ENCODE measurements around the gene FCHO1. TPM values are rescaled to one million over a fixed set of nuclear protein-coding genes. Genes with fewer than 3 reads are reported as not detected.

FCHO1 gene
- total RNA-seq, 1 experiment from 2014 or later = 1.1 TPM

DNA sequence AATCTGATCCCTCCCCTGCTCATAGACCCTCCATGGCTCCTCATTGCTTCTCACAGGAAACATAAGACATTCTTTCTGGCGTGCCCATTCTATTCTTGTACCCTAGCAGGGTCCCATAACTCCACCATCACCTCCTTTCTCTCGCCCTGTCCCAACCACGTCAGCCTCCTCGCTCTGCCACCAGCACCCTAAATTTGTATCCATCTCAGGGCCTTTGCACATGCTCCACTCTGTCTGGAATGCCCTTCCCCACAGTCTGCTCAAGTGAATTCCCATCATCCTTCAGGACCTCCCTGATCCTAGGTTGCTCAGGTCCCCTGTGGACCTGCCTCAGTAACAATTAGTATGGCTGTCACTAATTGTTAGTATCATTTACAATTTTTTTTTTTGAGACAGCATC lies 54.1 kb downstream of the FCHO1 start:
- Histone ChIP-seq H3K27ac (ENCODE audit: low read length) (no peak overlapping the region), H3K27me3 (ENCODE audit: control insufficient read depth, insufficient read depth, low read length) (no peaks in the 10 kb centered on the region), H3K4me3 (ENCODE audit: low read depth in 2 of 2, low read length in 2 of 2) (no peak overlapping the region), H3K36me3 (ENCODE audit: control insufficient read depth, insufficient read depth, low read length) (no peaks in the 10 kb centered on the region), H3K4me1 (ENCODE audit: control insufficient read depth, insufficient read depth, low read length) (no peaks in the 10 kb centered on the region), H3K9me3 (ENCODE audit: control insufficient read depth, insufficient read depth, low read depth, low read length) (no peaks in the 10 kb centered on the region)
- intact Hi-C loops (cut with micrococcal nuclease; ENCODE audit: unreplicated experiment) (no loop called here), in situ Hi-C loops (cut with HindIII; ENCODE audit: low pct_unique_long_range_greater_than_20kb, low sequenced_read_pairs) (no loop called here)
- BruUV-seq (replicated peaks) = no TSS peak
- ATAC-seq (no peak), DNase-seq (ENCODE audit: low read depth, low spot score) (no peak)
- no peak for TF ChIP-seq POLR2AphosphoS5 (IDR thresholded peaks at IDR 0.05; ENCODE audit: low read depth, low read length)
- ChIA-PET POLR2A (interaction anchor here (0.7 kb wide), 1 partner anchor 128 kb away, joined by 4 read pairs; no protein-coding TSS in a partner anchor), CTCF (no interaction called here)

DNA sequence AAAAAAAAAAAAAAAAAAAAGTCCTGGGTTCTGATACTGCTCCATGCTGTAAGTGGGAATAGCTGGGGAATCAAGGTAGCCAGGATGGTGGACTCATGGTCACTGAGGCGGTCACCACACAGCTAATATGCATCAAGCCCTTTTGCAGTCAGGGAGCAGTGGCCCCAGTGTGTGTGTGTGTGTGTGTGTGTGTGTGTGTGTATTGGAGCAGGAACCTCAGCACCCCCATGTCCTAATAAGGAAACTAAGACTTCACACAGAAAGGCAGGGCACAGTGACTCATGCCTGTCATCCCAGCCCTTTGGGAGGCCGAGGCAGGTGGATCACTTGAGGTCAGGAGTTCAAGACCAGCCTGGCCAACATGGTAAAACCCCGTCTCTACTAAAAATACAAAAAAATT lies 55.7 kb downstream of the FCHO1 start:
- in situ Hi-C loops (cut with HindIII; ENCODE audit: low pct_unique_long_range_greater_than_20kb, low sequenced_read_pairs) (no loop called here), intact Hi-C loops (cut with micrococcal nuclease; ENCODE audit: unreplicated experiment) (no loop called here)
- ATAC-seq (no peak), DNase-seq (ENCODE audit: low read depth, low spot score) (no peak)
- Histone ChIP-seq H3K9me3 (ENCODE audit: control insufficient read depth, insufficient read depth, low read depth, low read length) (no peaks in the 10 kb centered on the region), H3K27ac (ENCODE audit: low read length) (no peak overlapping the region), H3K36me3 (ENCODE audit: control insufficient read depth, insufficient read depth, low read length) (no peaks in the 10 kb centered on the region), H3K4me3 (ENCODE audit: low read depth in 2 of 2, low read length in 2 of 2) (no peak overlapping the region), H3K27me3 (ENCODE audit: control insufficient read depth, insufficient read depth, low read length) (no peaks in the 10 kb centered on the region), H3K4me1 (ENCODE audit: control insufficient read depth, insufficient read depth, low read length) (no peaks in the 10 kb centered on the region)
- no TSS peak for BruUV-seq (replicated peaks)
- TF ChIP-seq TCF7L2 (IDR thresholded peaks at IDR 0.05; ENCODE audit: low read depth, low read length) (no peak), SIN3A (IDR thresholded peaks at IDR 0.05; ENCODE audit: borderline replicate concordance, insufficient read depth, low read depth, low read length) (no peak), REST (IDR thresholded peaks at IDR 0.05; ENCODE audit: insufficient read depth in 1 of 2, low read depth in 2 of 2, low read length in 1 of 2) (no peak), POLR2AphosphoS5 (IDR thresholded peaks at IDR 0.05; ENCODE audit: low read depth, low read length) (no peak), CTCF (IDR thresholded peaks at IDR 0.05) (no peak)
- ChIA-PET CTCF (no interaction called here), POLR2A (no interaction called here)

DNA sequence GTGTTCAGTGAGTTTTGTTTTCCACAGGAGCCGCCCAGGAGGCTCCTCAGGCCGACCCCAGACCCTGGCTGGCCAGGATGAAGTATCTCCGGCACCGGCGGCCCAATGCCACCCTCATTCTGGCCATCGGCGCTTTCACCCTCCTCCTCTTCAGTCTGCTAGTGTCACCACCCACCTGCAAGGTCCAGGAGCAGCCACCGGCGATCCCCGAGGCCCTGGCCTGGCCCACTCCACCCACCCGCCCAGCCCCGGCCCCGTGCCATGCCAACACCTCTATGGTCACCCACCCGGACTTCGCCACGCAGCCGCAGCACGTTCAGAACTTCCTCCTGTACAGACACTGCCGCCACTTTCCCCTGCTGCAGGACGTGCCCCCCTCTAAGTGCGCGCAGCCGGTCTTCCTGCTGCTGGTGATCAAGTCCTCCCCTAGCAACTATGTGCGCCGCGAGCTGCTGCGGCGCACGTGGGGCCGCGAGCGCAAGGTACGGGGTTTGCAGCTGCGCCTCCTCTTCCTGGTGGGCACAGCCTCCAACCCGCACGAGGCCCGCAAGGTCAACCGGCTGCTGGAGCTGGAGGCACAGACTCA lies 56.5 kb downstream of the FCHO1 start:
- DNase-seq (ENCODE audit: low read depth, low spot score) = no peak
- Histone ChIP-seq H3K9me3 (ENCODE audit: control insufficient read depth, insufficient read depth, low read depth, low read length) (no peaks in the 10 kb centered on the region), H3K27ac (ENCODE audit: low read length) (no peak overlapping the region), H3K36me3 (ENCODE audit: control insufficient read depth, insufficient read depth, low read length) (no peaks in the 10 kb centered on the region), H3K4me1 (ENCODE audit: control insufficient read depth, insufficient read depth, low read length) (no peaks in the 10 kb centered on the region), H3K4me3 (ENCODE audit: low read depth in 2 of 2, low read length in 2 of 2) (no peak overlapping the region), H3K27me3 (ENCODE audit: control insufficient read depth, insufficient read depth, low read length) (no peaks in the 10 kb centered on the region)
- no TSS peak for BruUV-seq (replicated peaks)
- ChIA-PET POLR2A (no interaction called here), CTCF (no interaction called here)
- TF ChIP-seq POLR2AphosphoS5 (IDR thresholded peaks at IDR 0.05; ENCODE audit: low read depth, low read length) = no peak
- no peak for TF ChIP-seq REST (IDR thresholded peaks at IDR 0.05; ENCODE audit: insufficient read depth in 1 of 2, low read depth in 2 of 2, low read length in 1 of 2)
- no peak for TF ChIP-seq CTCF (IDR thresholded peaks at IDR 0.05)
- no peak for TF ChIP-seq SIN3A (IDR thresholded peaks at IDR 0.05; ENCODE audit: borderline replicate concordance, insufficient read depth, low read depth, low read length)
- no peak for TF ChIP-seq TCF7L2 (IDR thresholded peaks at IDR 0.05; ENCODE audit: low read depth, low read length)
- in situ Hi-C loops (cut with HindIII; ENCODE audit: low pct_unique_long_range_greater_than_20kb, low sequenced_read_pairs) (no loop called here), intact Hi-C loops (cut with micrococcal nuclease; ENCODE audit: unreplicated experiment) (no loop called here)
- no peak for ATAC-seq

Data from Panc1 (cell line).